HG02981 (cell line): Measurements from ENCODE around the gene CALCOCO1.
"Not testable (repeated sequence)": the region's sequence is repeated elsewhere in the genome, so short reads cannot be mapped to it uniquely, and the experiment has no call there.

Experiments
- ATAC-seq: cut with Tn5 transposase; IDR thresholded peaks from one replicate; pipeline ENCODE4 v1.9.1; 2021; ENCODE audit warnings: mild to moderate bottlenecking, moderate library complexity; ENCODE audit not compliant: unreplicated experiment

The CALCOCO1 gene

GRCh38 chr12:53699678-53700025 is 27.6 kb downstream of the CALCOCO1 start:
- no peak for ATAC-seq

GRCh38 chr12:53698948-53699677 is 28.1 kb downstream of the CALCOCO1 start:
- no peak for ATAC-seq

DNA sequence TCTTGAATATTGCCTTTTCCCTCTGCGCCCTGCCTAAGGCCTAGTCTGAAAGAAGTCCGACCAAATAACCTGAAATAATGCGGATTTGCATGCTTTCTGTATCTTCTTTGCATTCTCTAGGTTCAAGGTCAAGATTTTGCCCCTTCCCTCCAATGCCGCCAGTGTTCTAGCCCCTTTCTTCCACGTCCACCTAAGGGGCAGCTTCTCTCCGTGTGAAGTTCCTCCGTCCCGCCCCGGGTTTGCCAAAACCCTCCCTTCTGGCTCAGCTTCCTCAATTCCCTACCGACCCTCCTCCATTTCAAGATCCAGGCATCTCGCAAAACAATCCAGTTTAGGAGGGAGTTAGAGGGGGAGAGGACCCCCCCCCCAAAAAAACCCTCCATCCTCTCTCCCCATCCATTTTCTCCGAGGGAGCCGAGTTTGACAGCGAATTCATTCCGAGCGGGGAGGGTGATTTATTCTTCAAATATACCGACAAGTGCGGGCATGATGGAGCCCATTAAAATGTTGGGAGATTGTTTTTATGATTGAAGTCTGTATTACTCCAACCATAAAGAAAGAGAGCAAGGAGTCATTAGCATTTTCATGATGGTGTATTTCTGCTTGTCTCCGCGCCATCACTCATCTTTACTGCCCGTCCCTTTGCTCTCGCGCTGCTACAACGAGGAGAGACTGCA is 30.5 kb downstream of the CALCOCO1 start:
- ATAC-seq: no peak

GRCh38 chr12:53696285-53696654 is 31.0 kb downstream of the CALCOCO1 start:
- no peak for ATAC-seq

GRCh38 chr12:53695152-53696145 is 31.8 kb downstream of the CALCOCO1 start:
- ATAC-seq: no peak

DNA sequence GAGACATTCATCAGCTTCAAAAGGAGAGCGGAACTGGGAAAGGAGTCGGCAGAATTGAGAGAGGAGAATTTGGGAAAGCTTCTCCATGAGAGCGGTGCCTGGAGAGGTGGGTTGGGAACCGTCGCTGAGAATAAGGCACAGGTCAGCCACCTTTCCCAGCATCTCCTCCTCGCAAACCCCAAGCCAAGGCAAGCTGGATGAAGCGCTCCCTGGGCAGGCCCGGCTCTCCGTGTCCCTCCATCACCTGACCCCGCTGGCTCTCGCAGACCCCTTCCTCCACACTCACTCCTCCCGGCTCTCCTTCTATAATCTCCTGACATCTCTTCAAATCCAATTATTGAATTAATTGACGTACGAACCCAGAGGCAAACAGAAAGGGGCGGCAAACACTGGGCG is 32.5 kb downstream of the CALCOCO1 start:
- ATAC-seq: no peak

GRCh38 chr12:53688134-53688533 is 39.1 kb downstream of the CALCOCO1 start:
- no peak for ATAC-seq

DNA sequence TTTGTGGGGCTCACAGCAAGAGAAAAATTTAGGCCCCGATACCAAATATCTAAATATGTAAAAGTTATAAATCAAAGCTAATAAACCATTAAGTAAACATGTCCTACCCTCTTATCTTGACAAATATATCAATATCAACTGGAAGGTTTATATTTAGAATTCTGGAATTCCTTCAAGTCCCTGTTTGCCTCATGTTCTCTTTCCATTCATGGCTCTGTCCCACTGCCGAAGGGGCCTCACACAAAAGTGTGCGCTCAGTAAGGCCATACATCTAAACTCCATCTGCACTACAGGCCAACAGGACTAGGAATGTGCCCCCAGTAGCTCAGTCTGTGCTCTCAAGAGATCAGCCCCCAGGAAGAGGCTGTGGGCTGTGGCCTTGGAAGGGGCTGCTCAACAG is 40.8 kb downstream of the CALCOCO1 start:
- ATAC-seq: no peak

DNA sequence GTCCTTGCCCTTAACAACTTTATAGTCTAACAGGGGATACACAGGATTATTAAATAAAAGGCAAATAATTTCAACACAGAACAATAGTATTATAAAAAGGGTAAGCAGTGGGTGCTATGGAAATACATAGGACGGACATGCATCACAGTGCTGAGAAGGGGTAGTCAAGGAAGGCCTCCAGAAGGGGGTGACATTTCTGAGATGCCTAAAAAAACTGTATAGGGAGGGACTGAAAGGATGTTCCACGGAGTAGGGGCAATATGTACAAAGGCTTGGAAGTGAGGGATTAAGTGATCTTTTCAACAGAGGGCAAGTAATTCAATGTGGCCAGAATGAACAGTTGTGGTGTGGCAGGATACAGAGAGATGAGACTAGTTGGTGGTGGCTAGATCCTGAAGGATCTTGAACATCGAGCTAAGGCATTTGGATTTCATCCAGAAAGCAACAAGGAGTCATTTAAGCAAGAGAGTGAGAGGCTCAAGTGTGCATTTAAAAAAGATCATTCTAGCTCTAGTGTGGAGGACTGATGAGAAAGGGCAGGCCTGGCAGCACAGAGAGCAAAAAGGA is 42.5 kb downstream of the CALCOCO1 start:
- no peak for ATAC-seq

GRCh38 chr12:53683983-53684382 is 43.3 kb downstream of the CALCOCO1 start:
- no peak for ATAC-seq

- no peak for ATAC-seq
Observed at GRCh38 chr12:53683494-53683893, 43.8 kb downstream of the CALCOCO1 start.

GRCh38 chr12:53680061-53680460 is 47.2 kb downstream of the CALCOCO1 start:
- not testable (repeated sequence) for ATAC-seq

DNA sequence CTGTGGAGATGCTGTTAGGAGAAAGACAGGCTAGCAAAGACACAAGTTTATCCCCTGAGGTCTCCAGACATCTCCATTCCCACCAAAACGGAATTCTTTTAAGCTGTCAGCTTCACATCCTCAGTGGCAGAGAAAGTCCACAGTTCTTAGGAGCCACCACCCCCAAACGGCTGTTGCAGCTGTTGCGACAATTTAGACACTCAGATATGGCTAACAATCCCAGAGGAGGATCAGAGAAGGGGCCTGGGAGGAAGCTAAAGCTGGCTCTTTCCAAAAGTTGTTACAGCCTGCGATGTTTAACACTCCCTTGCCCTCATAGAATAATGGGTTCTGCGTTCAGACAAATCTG is 49.5 kb downstream of the CALCOCO1 start:
- no peak for ATAC-seq

DNA sequence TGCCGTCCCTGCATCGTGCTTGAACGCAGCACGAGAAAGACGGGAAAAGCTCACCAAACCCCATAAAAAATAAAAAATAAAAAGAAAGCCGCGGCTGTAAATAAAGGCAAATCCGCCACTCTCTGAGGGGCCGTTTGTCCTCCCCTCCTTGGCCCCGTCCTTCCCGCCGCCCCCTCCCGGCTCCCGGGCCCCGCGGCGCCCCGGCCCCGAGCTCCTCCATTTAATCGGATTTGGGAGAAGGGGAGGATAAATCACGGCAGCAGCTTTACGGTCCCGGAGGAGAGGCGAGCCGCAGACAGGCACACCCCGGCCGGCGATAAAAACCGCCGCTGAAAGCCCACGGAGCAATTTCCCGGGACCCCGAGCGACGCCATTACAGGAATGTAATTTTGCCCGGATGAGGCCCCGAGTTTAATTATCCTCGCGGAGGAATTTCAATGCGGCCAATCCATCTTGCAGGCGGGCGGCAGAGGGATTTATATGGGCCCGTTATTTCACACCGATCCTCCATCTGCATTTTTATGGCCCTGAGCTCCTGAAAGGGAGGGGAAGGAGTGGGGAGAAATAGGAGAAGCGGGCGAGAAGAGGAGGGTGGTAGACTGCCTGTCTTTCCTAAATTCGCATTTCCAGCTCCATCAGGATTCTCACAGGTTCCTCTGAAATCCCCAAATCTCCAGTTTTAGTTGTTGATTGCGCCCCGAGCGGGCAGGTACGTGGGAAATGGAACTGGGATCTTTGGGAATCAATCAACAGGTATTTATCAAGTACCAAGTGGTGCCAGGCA is 50.0 kb downstream of the CALCOCO1 start:
- ATAC-seq: no peak

DNA sequence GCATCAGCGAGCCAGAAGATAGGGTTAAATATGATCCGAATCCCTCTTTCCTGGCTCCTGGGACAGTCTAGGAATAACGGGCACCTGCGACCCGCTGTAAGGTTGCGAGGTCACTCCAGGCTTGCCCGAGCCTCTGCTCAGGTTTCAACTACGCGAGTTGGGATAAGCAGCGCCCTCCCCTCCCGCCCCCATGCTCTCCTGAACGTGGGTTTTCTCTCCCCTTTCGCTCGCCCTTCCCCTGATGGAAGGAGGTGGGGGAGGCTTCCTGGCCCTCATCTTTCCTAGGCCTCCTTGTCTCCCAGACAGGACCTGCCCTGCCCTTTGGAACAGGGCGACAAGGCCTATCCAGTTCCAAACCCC is 50.6 kb downstream of the CALCOCO1 start:
- no peak for ATAC-seq

- peak; percentile 95 for ATAC-seq
Observed at GRCh38 chr12:53675701-53676607, 51.3 kb downstream of the CALCOCO1 start, which contains the start of gene ATP5MC2. Gene ATP5MC2, minus strand, starts transcription at chr12:53676083. Its CDS starts 3,469 bp downstream, at chr12:53672614.

GRCh38 chr12:53674977-53675700 is 52.1 kb downstream of the CALCOCO1 start:
- ATAC-seq: no peak

DNA sequence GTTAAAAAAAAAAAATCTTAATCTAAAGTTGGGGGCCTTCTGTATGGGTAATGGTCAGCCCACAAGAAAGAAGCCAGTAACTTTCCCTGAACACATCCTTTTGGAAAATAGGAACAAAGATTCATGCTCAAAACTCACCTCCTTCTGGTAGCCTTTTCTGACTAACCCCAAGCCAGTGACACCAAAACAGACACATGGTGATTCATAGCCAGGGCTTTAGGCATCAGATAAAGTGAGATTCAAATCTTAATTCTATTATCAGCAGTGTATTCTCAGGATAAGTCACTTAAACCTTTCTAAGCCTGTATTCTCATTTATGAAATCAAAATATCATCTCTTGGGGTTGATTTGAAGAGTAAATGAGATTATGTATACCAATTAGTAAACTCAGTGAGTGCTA is 56.3 kb downstream of the CALCOCO1 start:
- no peak for ATAC-seq

DNA sequence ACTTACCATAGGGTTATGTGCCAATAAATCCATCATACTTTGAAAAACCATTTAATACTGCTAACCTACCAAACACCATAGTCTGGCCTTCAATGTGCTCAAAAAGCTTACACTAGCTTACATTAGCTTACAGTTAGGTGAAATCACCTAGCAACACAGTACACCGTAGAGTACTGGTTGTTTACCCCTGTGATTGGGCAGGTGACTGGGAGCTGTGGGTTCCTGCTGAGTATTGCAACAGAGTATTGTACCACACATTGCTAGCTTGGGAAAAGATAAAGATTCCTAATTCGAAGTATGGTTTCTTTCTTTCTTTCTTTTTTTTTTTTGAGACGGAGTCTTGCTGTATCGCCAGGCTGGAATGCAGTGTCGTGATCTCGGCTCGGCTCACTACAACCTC is 56.9 kb downstream of the CALCOCO1 start:
- no peak for ATAC-seq
